ENCODE data around the gene DBP.
"Not testable (repeated sequence)": the region's sequence is repeated elsewhere in the genome, so short reads cannot be mapped to it uniquely, and the experiment has no call there.

DBP gene

DNA sequence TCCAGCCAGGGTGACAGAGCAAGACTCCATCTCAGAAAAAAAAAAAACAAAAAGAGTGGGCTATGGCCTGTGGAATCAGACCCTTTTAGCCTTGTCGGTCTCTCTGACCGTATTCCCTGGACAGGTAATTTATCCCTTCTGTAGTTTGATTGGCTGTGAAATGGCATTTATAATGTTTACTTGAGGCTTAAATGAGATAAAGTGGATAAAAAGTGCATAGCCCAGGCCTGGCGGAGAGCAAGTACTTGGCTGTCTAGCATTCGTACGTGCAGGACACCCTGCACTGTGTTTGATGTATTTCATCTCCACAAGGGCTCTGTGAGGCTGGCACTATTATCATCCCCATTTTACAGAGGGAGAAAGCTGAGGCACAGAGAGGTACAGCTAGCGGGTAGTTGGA is 28.6 kb upstream of the DBP start:
- no peak overlapping the region for H3K9ac ChIP-seq (ENCODE audit: low read length)
- H3K27ac ChIP-seq (ENCODE audit: low read depth, low read length): no peak overlapping the region
- no peaks in the 10 kb centered on the region for H3K36me3 ChIP-seq (ENCODE audit: control insufficient read depth, insufficient read depth, low read length)
- H3K9me3 ChIP-seq (ENCODE audit: control insufficient read depth, insufficient read depth, low read depth, low read length): 0 out of 2 replicates have a peak, but pooled peaks cover 3% of the 10 kb centered on the region
- no peak overlapping the region for H3K4me3 ChIP-seq (ENCODE audit: low read depth, low read length)
- H3K27me3 ChIP-seq (ENCODE audit: control insufficient read depth, insufficient read depth, low read length): no peaks in the 10 kb centered on the region
- no peaks in the 10 kb centered on the region for H3K4me1 ChIP-seq (ENCODE audit: control insufficient read depth, insufficient read depth, low read length)

- no peaks in the 10 kb centered on the region for H3K27me3 ChIP-seq (ENCODE audit: control insufficient read depth, insufficient read depth, low read length)
- no peak overlapping the region for H3K4me3 ChIP-seq (ENCODE audit: low read depth, low read length)
- no peak overlapping the region for H3K27ac ChIP-seq (ENCODE audit: low read depth, low read length)
- H3K4me1 ChIP-seq (ENCODE audit: control insufficient read depth, insufficient read depth, low read length): no peaks in the 10 kb centered on the region
- no peaks in the 10 kb centered on the region for H3K36me3 ChIP-seq (ENCODE audit: control insufficient read depth, insufficient read depth, low read length)
- H3K9me3 ChIP-seq (ENCODE audit: control insufficient read depth, insufficient read depth, low read depth, low read length): 0 out of 2 replicates have a peak, but pooled peaks cover 2% of the 10 kb centered on the region
- H3K9ac ChIP-seq (ENCODE audit: low read length): no peak overlapping the region
Measured at GRCh38 chr19:48664476-48664875, 27.3 kb upstream of the DBP start.

GRCh38 chr19:48663667-48664066 is 26.5 kb upstream of the DBP start:
- no peaks in the 10 kb centered on the region for H3K27me3 ChIP-seq (ENCODE audit: control insufficient read depth, insufficient read depth, low read length)
- no peak overlapping the region for H3K27ac ChIP-seq (ENCODE audit: low read depth, low read length)
- H3K9me3 ChIP-seq (ENCODE audit: control insufficient read depth, insufficient read depth, low read depth, low read length): no peaks in the 10 kb centered on the region
- no peaks in the 10 kb centered on the region for H3K4me1 ChIP-seq (ENCODE audit: control insufficient read depth, insufficient read depth, low read length)
- no peak overlapping the region for H3K4me3 ChIP-seq (ENCODE audit: low read depth, low read length)
- H3K36me3 ChIP-seq (ENCODE audit: control insufficient read depth, insufficient read depth, low read length): no peaks in the 10 kb centered on the region
- H3K9ac ChIP-seq (ENCODE audit: low read length): no peak overlapping the region

DNA sequence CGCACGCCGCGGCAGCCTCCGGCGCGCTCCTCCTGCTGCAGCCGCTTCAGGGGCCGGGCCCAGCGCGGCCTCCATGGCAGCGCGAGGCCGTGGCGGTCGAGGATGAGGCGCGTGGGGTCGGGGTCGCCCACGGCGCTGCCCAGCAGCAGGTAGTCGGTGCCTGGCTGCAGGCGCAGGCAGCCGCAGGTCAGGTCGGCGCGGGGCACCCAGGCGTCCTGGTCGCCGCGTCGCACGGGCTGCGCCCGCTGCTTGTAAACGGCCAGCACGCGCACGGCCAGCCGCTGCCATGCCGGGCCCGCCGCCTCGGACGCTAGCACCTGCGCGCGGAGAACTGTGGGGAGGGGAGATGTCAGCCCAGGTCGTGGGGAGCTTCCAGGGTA is 24.5 kb upstream of the DBP start:
- peaks cover 7% of the 10 kb centered on the region for H3K4me1 ChIP-seq (ENCODE audit: control insufficient read depth, insufficient read depth, low read length)
- no peak overlapping the region for H3K9ac ChIP-seq (ENCODE audit: low read length)

GRCh38 chr19:48660852-48661710 is 23.9 kb upstream of the DBP start:
- no peak overlapping the region for H3K27ac ChIP-seq (ENCODE audit: low read depth, low read length)
- H3K27me3 ChIP-seq (ENCODE audit: control insufficient read depth, insufficient read depth, low read length): no peaks in the 10 kb centered on the region
- H3K9me3 ChIP-seq (ENCODE audit: control insufficient read depth, insufficient read depth, low read depth, low read length): no peaks in the 10 kb centered on the region
- no peak overlapping the region for H3K9ac ChIP-seq (ENCODE audit: low read length)
- H3K4me3 ChIP-seq (ENCODE audit: low read depth, low read length): no peak overlapping the region
- H3K36me3 ChIP-seq (ENCODE audit: control insufficient read depth, insufficient read depth, low read length): no peaks in the 10 kb centered on the region
- peaks cover 8% of the 10 kb centered on the region for H3K4me1 ChIP-seq (ENCODE audit: control insufficient read depth, insufficient read depth, low read length)

More for the DNA sequence above, 24.5 kb upstream of the DBP start:
- Histone ChIP-seq H3K9me3 (ENCODE audit: control insufficient read depth, insufficient read depth, low read depth, low read length) (no peaks in the 10 kb centered on the region), H3K4me3 (ENCODE audit: low read depth, low read length) (no peak overlapping the region), H3K36me3 (ENCODE audit: control insufficient read depth, insufficient read depth, low read length) (no peaks in the 10 kb centered on the region), H3K27ac (ENCODE audit: low read depth, low read length) (no peak overlapping the region), H3K27me3 (ENCODE audit: control insufficient read depth, insufficient read depth, low read length) (no peaks in the 10 kb centered on the region)

- no peaks in the 10 kb centered on the region for H3K9me3 ChIP-seq (ENCODE audit: control insufficient read depth, insufficient read depth, low read depth, low read length)
- H3K4me3 ChIP-seq (ENCODE audit: low read depth, low read length): no peak overlapping the region
- peaks cover 8% of the 10 kb centered on the region for H3K4me1 ChIP-seq (ENCODE audit: control insufficient read depth, insufficient read depth, low read length)
- H3K9ac ChIP-seq (ENCODE audit: low read length): no peak overlapping the region
- no peaks in the 10 kb centered on the region for H3K36me3 ChIP-seq (ENCODE audit: control insufficient read depth, insufficient read depth, low read length)
- H3K27me3 ChIP-seq (ENCODE audit: control insufficient read depth, insufficient read depth, low read length): no peaks in the 10 kb centered on the region
- no peak overlapping the region for H3K27ac ChIP-seq (ENCODE audit: low read depth, low read length)
Measured at GRCh38 chr19:48659768-48660167, 22.6 kb upstream of the DBP start.

- Histone ChIP-seq H3K9ac (ENCODE audit: low read length) (no peak overlapping the region), H3K9me3 (ENCODE audit: control insufficient read depth, insufficient read depth, low read depth, low read length) (no peaks in the 10 kb centered on the region), H3K36me3 (ENCODE audit: control insufficient read depth, insufficient read depth, low read length) (no peaks in the 10 kb centered on the region), H3K27me3 (ENCODE audit: control insufficient read depth, insufficient read depth, low read length) (no peaks in the 10 kb centered on the region), H3K4me1 (ENCODE audit: control insufficient read depth, insufficient read depth, low read length) (peaks cover 13% of the 10 kb centered on the region), H3K4me3 (ENCODE audit: low read depth, low read length) (no peak overlapping the region), H3K27ac (ENCODE audit: low read depth, low read length) (no peak overlapping the region)
Measured at GRCh38 chr19:48658483-48658882, 21.3 kb upstream of the DBP start.

DNA sequence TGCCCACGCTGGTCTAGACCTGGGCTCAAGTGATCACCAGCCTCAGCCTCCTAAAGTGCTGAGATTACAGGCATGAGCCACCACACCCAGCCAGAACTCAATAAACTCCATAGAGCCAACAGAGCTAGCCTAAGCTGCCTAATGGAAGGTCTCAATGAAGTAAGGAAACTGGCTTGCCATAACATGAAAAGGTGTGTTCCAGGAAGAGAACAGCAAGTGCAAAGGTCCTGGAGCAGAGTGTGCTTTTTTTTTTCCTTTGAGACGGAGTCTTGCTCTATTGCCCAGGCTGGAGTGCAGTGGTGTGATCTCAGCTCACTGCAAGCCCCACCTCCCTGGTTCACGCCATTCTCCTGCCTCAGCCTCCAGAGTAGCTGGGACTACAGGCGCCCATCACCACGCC is 20.6 kb upstream of the DBP start:
- H3K27ac ChIP-seq (ENCODE audit: low read depth, low read length); H3K9me3 ChIP-seq (ENCODE audit: control insufficient read depth, insufficient read depth, low read depth, low read length); H3K9ac ChIP-seq (ENCODE audit: low read length); H3K27me3 ChIP-seq (ENCODE audit: control insufficient read depth, insufficient read depth, low read length); H3K36me3 ChIP-seq (ENCODE audit: control insufficient read depth, insufficient read depth, low read length); H3K4me3 ChIP-seq (ENCODE audit: low read depth, low read length): not testable (repeated sequence)
- peaks cover 13% of the 10 kb centered on the region for H3K4me1 ChIP-seq (ENCODE audit: control insufficient read depth, insufficient read depth, low read length)

DNA sequence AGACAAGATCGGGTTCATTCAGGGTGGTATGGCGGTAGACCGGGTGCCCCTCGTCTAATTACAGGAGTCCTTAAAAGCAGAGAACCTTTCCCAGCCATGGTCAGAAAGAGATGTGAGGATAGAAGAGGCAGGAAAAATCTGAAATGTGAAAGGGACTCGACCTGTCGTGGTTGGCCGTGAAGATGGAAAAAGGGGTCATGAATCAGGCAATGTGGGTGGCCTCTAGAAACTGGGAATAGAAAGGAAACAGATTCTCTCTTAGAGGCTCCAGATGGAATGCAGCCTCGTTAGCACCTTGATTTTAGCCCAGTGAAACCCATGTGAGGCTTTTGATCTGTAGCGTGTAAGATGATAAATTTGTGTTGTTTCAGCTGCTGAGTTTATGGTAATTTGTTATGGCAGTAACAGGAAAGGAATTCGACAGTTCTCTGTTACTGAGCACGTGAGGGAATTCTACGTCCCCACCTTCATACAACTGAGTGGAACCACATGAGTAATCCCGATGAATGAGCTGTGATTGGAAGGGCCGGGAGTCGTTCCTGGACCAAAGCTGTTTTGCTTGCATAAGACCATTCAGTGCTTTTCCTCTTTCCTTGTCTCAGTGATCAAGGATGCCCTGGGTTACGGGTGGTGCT is 19.8 kb upstream of the DBP start:
- Histone ChIP-seq H3K9ac (ENCODE audit: low read length) (peak overlapping the region; percentile 3), H3K36me3 (ENCODE audit: control insufficient read depth, insufficient read depth, low read length) (no peaks in the 10 kb centered on the region), H3K4me3 (ENCODE audit: low read depth, low read length) (no peak overlapping the region), H3K27me3 (ENCODE audit: control insufficient read depth, insufficient read depth, low read length) (no peaks in the 10 kb centered on the region), H3K9me3 (ENCODE audit: control insufficient read depth, insufficient read depth, low read depth, low read length) (no peaks in the 10 kb centered on the region), H3K27ac (ENCODE audit: low read depth, low read length) (no peak overlapping the region; the same call in 1 of the 2 replicates), H3K4me1 (ENCODE audit: control insufficient read depth, insufficient read depth, low read length) (peaks cover 13% of the 10 kb centered on the region)

DNA sequence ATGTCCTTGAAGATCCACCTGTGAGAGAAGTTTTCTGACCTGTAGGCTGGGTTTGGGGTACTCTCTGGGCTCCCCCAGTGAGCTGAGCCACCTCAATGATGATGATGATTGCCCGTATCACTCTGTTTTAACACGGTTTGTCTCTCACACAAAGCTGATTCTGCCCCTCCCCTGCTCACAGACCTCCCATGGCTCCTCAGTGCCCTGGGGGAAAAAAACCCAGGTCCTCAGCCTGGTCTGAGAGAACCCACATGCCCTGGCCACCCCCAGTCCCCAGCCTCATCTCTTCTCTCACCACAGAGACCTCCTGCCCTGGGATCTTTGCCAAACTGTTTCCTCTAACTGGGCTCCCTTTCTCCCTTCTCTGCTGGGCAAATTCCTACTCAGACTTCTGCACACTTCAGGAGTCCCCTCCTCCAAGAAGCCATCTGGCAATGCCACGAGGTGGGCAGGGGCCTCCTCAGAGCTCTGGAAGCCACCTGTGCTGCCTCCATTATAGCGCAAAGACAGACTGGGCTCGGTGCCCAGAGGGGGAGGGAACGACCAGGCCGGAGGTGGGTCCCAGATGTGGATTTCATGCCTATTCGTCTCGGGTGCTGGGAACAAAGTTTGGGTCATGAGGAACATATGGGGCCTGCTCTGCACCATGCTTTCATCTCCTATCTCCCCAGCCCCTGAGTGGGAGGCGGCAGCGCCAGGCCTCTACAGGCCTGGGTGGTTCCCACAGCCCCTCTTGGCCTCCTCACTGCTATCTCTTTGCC is 17.3 kb upstream of the DBP start:
- Histone ChIP-seq H3K36me3 (ENCODE audit: control insufficient read depth, insufficient read depth, low read length) (no peaks in the 10 kb centered on the region), H3K27me3 (ENCODE audit: control insufficient read depth, insufficient read depth, low read length) (no peaks in the 10 kb centered on the region), H3K9ac (ENCODE audit: low read length) (no peak overlapping the region), H3K27ac (ENCODE audit: low read depth, low read length) (no peak overlapping the region), H3K4me3 (ENCODE audit: low read depth, low read length) (no peak overlapping the region), H3K9me3 (ENCODE audit: control insufficient read depth, insufficient read depth, low read depth, low read length) (peaks cover 5% of the 10 kb centered on the region; the same call in 1 of the 2 replicates), H3K4me1 (ENCODE audit: control insufficient read depth, insufficient read depth, low read length) (peaks cover 13% of the 10 kb centered on the region)

GRCh38 chr19:48651683-48652048 is 14.5 kb upstream of the DBP start:
- H3K4me3 ChIP-seq (ENCODE audit: low read depth, low read length): no peak overlapping the region
- no peaks in the 10 kb centered on the region for H3K27me3 ChIP-seq (ENCODE audit: control insufficient read depth, insufficient read depth, low read length)
- peaks cover 5% of the 10 kb centered on the region; the same call in 1 of the 2 replicates for H3K9me3 ChIP-seq (ENCODE audit: control insufficient read depth, insufficient read depth, low read depth, low read length)
- no peak overlapping the region for H3K9ac ChIP-seq (ENCODE audit: low read length)
- H3K27ac ChIP-seq (ENCODE audit: low read depth, low read length): no peak overlapping the region
- H3K4me1 ChIP-seq (ENCODE audit: control insufficient read depth, insufficient read depth, low read length): peaks cover 9% of the 10 kb centered on the region
- H3K36me3 ChIP-seq (ENCODE audit: control insufficient read depth, insufficient read depth, low read length): no peaks in the 10 kb centered on the region

Measured in HUES6 (cell line).